Activated T-helper 17 cell treated with anti-CD3 and anti-CD28 coated beads, Interleukin-2, amount 50 U/mL, for 72 hours (primary cell): Measurements from ENCODE around the gene GVQW3. TPM values are rescaled to one million over a fixed set of nuclear protein-coding genes. Genes with fewer than 3 reads are reported as not detected.

Experiments used
- ATAC-seq: fragments of 150-1000 bp; cut with Tn5 transposase; replicated peaks from 2 replicates; pipeline ENCODE4 v1.10.0; 2021; ENCODE audit warnings: mild to moderate bottlenecking, moderate library complexity
- H3K27ac Mint-ChIP-seq: one replicate; pipeline ENCODE4 v1.8.0; 2022; ENCODE audit warnings: mixed read lengths
- H3K27me3 Mint-ChIP-seq: one replicate; pipeline ENCODE4 v1.8.0; 2022; ENCODE audit warnings: mixed read lengths
- H3K36me3 Mint-ChIP-seq: one replicate; pipeline ENCODE4 v1.8.0; 2022; ENCODE audit warnings: low read depth, mild to moderate bottlenecking, mixed read lengths
- H3K4me1 Mint-ChIP-seq: one replicate; pipeline ENCODE4 v1.8.0; 2022; ENCODE audit warnings: mixed read lengths
- H3K4me3 Mint-ChIP-seq: one replicate; pipeline ENCODE4 v1.8.0; 2022; ENCODE audit warnings: mild to moderate bottlenecking, mixed read lengths
- H3K9me3 Mint-ChIP-seq: one replicate; pipeline ENCODE4 v1.8.0; 2022; ENCODE audit warnings: mixed read lengths
- total RNA-seq, 2 donors: library from RNA; stranded (reverse); gene quantifications; one replicate each; pipeline ENCODE4 v1.2.3, GENCODE V29; 2022

The GVQW3 gene
- 1 to 10 TPM; 1.6 to 2.5 TPM for total RNA-seq

- Mint-ChIP-seq H3K27me3 (no peaks in the 10 kb centered on the region), H3K36me3 (peaks cover 5% of the 10 kb centered on the region), H3K4me1 (peaks cover 42% of the 10 kb centered on the region), H3K27ac (peak within 1 kb of the TSS; percentile 85), H3K4me3 (peak within 1 kb of the TSS; percentile 91), H3K9me3 (no peaks in the 10 kb centered on the region)
- ATAC-seq: peak; percentile 72
Observed at GRCh38 chr11:76380977-76381719, at the start of gene GVQW3, which contains the start of gene THAP12. Gene GVQW3, plus strand, starts transcription at chr11:76381323. Its CDS starts 506 bp downstream, at chr11:76381829. Gene THAP12, minus strand, starts transcription at chr11:76381132. Its CDS starts 296 bp downstream, at chr11:76380836.

GRCh38 chr11:76334826-76335389 is 46.2 kb upstream of the GVQW3 start:
- Mint-ChIP-seq H3K9me3 (peaks cover 6% of the 10 kb centered on the region), H3K27me3 (no peaks in the 10 kb centered on the region), H3K4me3 (no peak overlapping the region), H3K36me3 (no peaks in the 10 kb centered on the region), H3K27ac (no peak overlapping the region), H3K4me1 (peaks cover 19% of the 10 kb centered on the region)
- ATAC-seq: no peak

- ATAC-seq: no peak
- H3K9me3 Mint-ChIP-seq: peaks cover 6% of the 10 kb centered on the region
- no peak overlapping the region for H3K4me3 Mint-ChIP-seq
- H3K4me1 Mint-ChIP-seq: peaks cover 19% of the 10 kb centered on the region
- H3K27ac Mint-ChIP-seq: no peak overlapping the region
- H3K27me3 Mint-ChIP-seq: no peaks in the 10 kb centered on the region
- no peaks in the 10 kb centered on the region for H3K36me3 Mint-ChIP-seq
Observed at GRCh38 chr11:76335842-76336241, 45.3 kb upstream of the GVQW3 start.

GRCh38 chr11:76336597-76336996 is 44.5 kb upstream of the GVQW3 start:
- Mint-ChIP-seq H3K27ac (no peak overlapping the region), H3K36me3 (no peaks in the 10 kb centered on the region), H3K9me3 (peaks cover 6% of the 10 kb centered on the region), H3K4me3 (no peak overlapping the region), H3K27me3 (no peaks in the 10 kb centered on the region), H3K4me1 (peaks cover 23% of the 10 kb centered on the region)
- no peak for ATAC-seq

- no peaks in the 10 kb centered on the region for H3K36me3 Mint-ChIP-seq
- H3K4me3 Mint-ChIP-seq: peak overlapping the region; percentile 56
- H3K27ac Mint-ChIP-seq: peak overlapping the region; percentile 85
- H3K9me3 Mint-ChIP-seq: peaks cover 6% of the 10 kb centered on the region
- peaks cover 27% of the 10 kb centered on the region for H3K4me1 Mint-ChIP-seq
- peak; percentile 55 for ATAC-seq
- no peaks in the 10 kb centered on the region for H3K27me3 Mint-ChIP-seq
Observed at GRCh38 chr11:76337469-76337868, 43.7 kb upstream of the GVQW3 start.

- H3K4me3 Mint-ChIP-seq: peak overlapping the region; percentile 56
- H3K27ac Mint-ChIP-seq: peak overlapping the region; percentile 85
- peak; percentile 29 for ATAC-seq
- H3K27me3 Mint-ChIP-seq: no peaks in the 10 kb centered on the region
- H3K4me1 Mint-ChIP-seq: peaks cover 27% of the 10 kb centered on the region
- no peaks in the 10 kb centered on the region for H3K36me3 Mint-ChIP-seq
- peaks cover 6% of the 10 kb centered on the region for H3K9me3 Mint-ChIP-seq
Observed at GRCh38 chr11:76337923-76338322, 43.2 kb upstream of the GVQW3 start.

- peak; percentile 82 for ATAC-seq
- H3K4me3 Mint-ChIP-seq: peak overlapping the region; percentile 56
- H3K4me1 Mint-ChIP-seq: peaks cover 27% of the 10 kb centered on the region
- H3K27ac Mint-ChIP-seq: peak overlapping the region; percentile 85
- no peaks in the 10 kb centered on the region for H3K36me3 Mint-ChIP-seq
- H3K9me3 Mint-ChIP-seq: peaks cover 4% of the 10 kb centered on the region
- H3K27me3 Mint-ChIP-seq: no peaks in the 10 kb centered on the region
Observed at GRCh38 chr11:76339221-76339620, 41.9 kb upstream of the GVQW3 start.

- H3K4me1 Mint-ChIP-seq: no peaks in the 10 kb centered on the region
- ATAC-seq: no peak
- H3K27ac Mint-ChIP-seq: no peak overlapping the region
- H3K27me3 Mint-ChIP-seq: no peaks in the 10 kb centered on the region
- peaks cover 35% of the 10 kb centered on the region for H3K36me3 Mint-ChIP-seq
- no peaks in the 10 kb centered on the region for H3K9me3 Mint-ChIP-seq
- H3K4me3 Mint-ChIP-seq: no peak overlapping the region
Observed at GRCh38 chr11:76347466-76347865, 33.7 kb upstream of the GVQW3 start.

- H3K27me3 Mint-ChIP-seq: no peaks in the 10 kb centered on the region
- peaks cover 44% of the 10 kb centered on the region for H3K36me3 Mint-ChIP-seq
- no peaks in the 10 kb centered on the region for H3K4me1 Mint-ChIP-seq
- no peaks in the 10 kb centered on the region for H3K9me3 Mint-ChIP-seq
- H3K4me3 Mint-ChIP-seq: no peak overlapping the region
- no peak overlapping the region for H3K27ac Mint-ChIP-seq
- no peak for ATAC-seq
Observed at GRCh38 chr11:76348348-76348747, 32.8 kb upstream of the GVQW3 start.

GRCh38 chr11:76355172-76355571 is 26.0 kb upstream of the GVQW3 start:
- no peak overlapping the region for H3K4me3 Mint-ChIP-seq
- no peaks in the 10 kb centered on the region for H3K9me3 Mint-ChIP-seq
- no peak for ATAC-seq
- H3K27ac Mint-ChIP-seq: no peak overlapping the region
- peaks cover 97% of the 10 kb centered on the region for H3K36me3 Mint-ChIP-seq
- H3K27me3 Mint-ChIP-seq: no peaks in the 10 kb centered on the region
- H3K4me1 Mint-ChIP-seq: no peaks in the 10 kb centered on the region

GRCh38 chr11:76361374-76361773 is 19.7 kb upstream of the GVQW3 start:
- Mint-ChIP-seq H3K27ac (peak overlapping the region; percentile 52), H3K36me3 (peaks cover 92% of the 10 kb centered on the region), H3K27me3 (no peaks in the 10 kb centered on the region), H3K4me3 (no peak overlapping the region), H3K4me1 (peaks cover 18% of the 10 kb centered on the region), H3K9me3 (no peaks in the 10 kb centered on the region)
- ATAC-seq: peak; percentile 60

GRCh38 chr11:76361776-76362175 is 19.3 kb upstream of the GVQW3 start:
- Mint-ChIP-seq H3K27me3 (no peaks in the 10 kb centered on the region), H3K4me1 (peaks cover 18% of the 10 kb centered on the region), H3K36me3 (peaks cover 88% of the 10 kb centered on the region), H3K27ac (peak overlapping the region; percentile 52), H3K4me3 (no peak overlapping the region), H3K9me3 (no peaks in the 10 kb centered on the region)
- peak; percentile 84 for ATAC-seq

GRCh38 chr11:76362716-76363115 is 18.4 kb upstream of the GVQW3 start:
- H3K9me3 Mint-ChIP-seq: no peaks in the 10 kb centered on the region
- H3K4me3 Mint-ChIP-seq: no peak overlapping the region
- H3K27me3 Mint-ChIP-seq: no peaks in the 10 kb centered on the region
- H3K36me3 Mint-ChIP-seq: peaks cover 78% of the 10 kb centered on the region
- H3K4me1 Mint-ChIP-seq: peaks cover 18% of the 10 kb centered on the region
- ATAC-seq: no peak
- peak overlapping the region; percentile 52 for H3K27ac Mint-ChIP-seq

GRCh38 chr11:76365038-76365679 is 16.0 kb upstream of the GVQW3 start:
- no peak for ATAC-seq
- Mint-ChIP-seq H3K4me3 (no peak overlapping the region), H3K36me3 (peaks cover 57% of the 10 kb centered on the region), H3K27ac (peak overlapping the region; percentile 75), H3K4me1 (peaks cover 24% of the 10 kb centered on the region), H3K9me3 (no peaks in the 10 kb centered on the region), H3K27me3 (no peaks in the 10 kb centered on the region)

GRCh38 chr11:76368490-76368889 is 12.6 kb upstream of the GVQW3 start:
- H3K4me1 Mint-ChIP-seq: peaks cover 24% of the 10 kb centered on the region
- peaks cover 26% of the 10 kb centered on the region for H3K36me3 Mint-ChIP-seq
- H3K27me3 Mint-ChIP-seq: no peaks in the 10 kb centered on the region
- no peak for ATAC-seq
- H3K4me3 Mint-ChIP-seq: no peak overlapping the region
- no peaks in the 10 kb centered on the region for H3K9me3 Mint-ChIP-seq
- H3K27ac Mint-ChIP-seq: peak overlapping the region; percentile 53
